SU-DHL-6 (cell line): Measurements from ENCODE around the gene DBN1.

Source experiments
- H2AFZ ChIP-seq: fragments of 200-600 bp; sonication (generic); 2 replicates; pipeline ENCODE4 v1.6.1; 2014; ENCODE audit warnings: low read depth, mild to moderate bottlenecking, moderate library complexity, mixed read lengths, antibody characterized with exemption, low read length; ENCODE audit not compliant: severe bottlenecking
- H3F3A ChIP-seq: fragments of 200-600 bp; shearing (Covaris generic); 2 replicates; pipeline ENCODE4 v1.6.0; 2016; ENCODE audit warnings: antibody characterized with exemption, mild to moderate bottlenecking; ENCODE audit not compliant: insufficient read depth
- H3K27ac ChIP-seq: fragments of 200-600 bp; sonication (generic); 2 replicates; pipeline ENCODE4 v1.5.1; 2016; ENCODE audit warnings: low read depth, mild to moderate bottlenecking, low read length, moderate library complexity, mixed read lengths
- H3K27me3 ChIP-seq: fragments of 200-600 bp; sonication (generic), shearing (Covaris generic); 2 replicates; pipeline ENCODE4 v1.6.0; 2014; ENCODE audit warnings: mild to moderate bottlenecking, low read length
- H3K36me3 ChIP-seq: fragments of 200-600 bp; sonication (generic); 2 replicates; pipeline ENCODE4 v1.6.1; 2014; ENCODE audit warnings: mild to moderate bottlenecking, low read length, mixed read lengths
- H3K4me2 ChIP-seq: fragments of 300-600, 200-600 bp; shearing (Covaris generic), sonication (generic); 2 replicates; pipeline ENCODE4 v1.6.0; 2014; ENCODE audit warnings: low read length, low read depth, mild to moderate bottlenecking; ENCODE audit not compliant: poor library complexity, severe bottlenecking
- H3K4me3 ChIP-seq: fragments of 200-600 bp; sonication (generic); 2 replicates; pipeline ENCODE4 v1.5.1; 2014; ENCODE audit warnings: antibody characterized with exemption, low read length, mild to moderate bottlenecking, mixed read lengths; ENCODE audit not compliant: insufficient read depth, poor library complexity, severe bottlenecking
- H3K79me2 ChIP-seq: fragments of 200-600 bp; sonication (generic); 2 replicates; pipeline ENCODE4 v1.6.1; 2014; ENCODE audit warnings: mild to moderate bottlenecking, low read length, moderate library complexity; ENCODE audit not compliant: insufficient read depth
- H3K9ac ChIP-seq: fragments of 200-600 bp; sonication (generic); 2 replicates; pipeline ENCODE4 v1.7.0; 2014; ENCODE audit warnings: mild to moderate bottlenecking, low read length
- H3K9me2 ChIP-seq: fragments of 200-600 bp; sonication (generic); replicated peaks from 2 replicates; pipeline ENCODE4 v1.6.1; 2014; ENCODE audit warnings: low read length; ENCODE audit not compliant: insufficient read depth
- H3K9me3 ChIP-seq: fragments of 200-600 bp; sonication (generic); 2 replicates; pipeline ENCODE4 v1.6.1; 2014; ENCODE audit warnings: low read length, mixed read lengths; ENCODE audit not compliant: insufficient read depth
- H4K20me1 ChIP-seq: fragments of 200-600 bp; sonication (generic); 2 replicates; pipeline ENCODE4 v1.6.1; 2014; ENCODE audit warnings: low read depth, mild to moderate bottlenecking, antibody characterized with exemption, low read length, moderate library complexity, mixed read lengths
- EZH2phosphoT487 ChIP-seq: fragments of 200-600 bp; sonication (generic), shearing (Covaris generic); conservative IDR thresholded peaks from 2 replicates; pipeline ENCODE4 v1.6.1; 2018; ENCODE audit warnings: mild to moderate bottlenecking, antibody characterized with exemption, low read length, moderate library complexity, mixed read lengths
- TF ChIP-seq, protein P1 (sequence below): fragments of 200-600 bp; sonication (generic); IDR thresholded peaks from one replicate; pipeline ENCODE4 v1.5.1; 2017; ENCODE audit warnings: antibody characterized with exemption, mild to moderate bottlenecking, low read length, moderate library complexity; ENCODE audit not compliant: insufficient read depth, poor library complexity, severe bottlenecking

The DBN1 gene

DNA sequence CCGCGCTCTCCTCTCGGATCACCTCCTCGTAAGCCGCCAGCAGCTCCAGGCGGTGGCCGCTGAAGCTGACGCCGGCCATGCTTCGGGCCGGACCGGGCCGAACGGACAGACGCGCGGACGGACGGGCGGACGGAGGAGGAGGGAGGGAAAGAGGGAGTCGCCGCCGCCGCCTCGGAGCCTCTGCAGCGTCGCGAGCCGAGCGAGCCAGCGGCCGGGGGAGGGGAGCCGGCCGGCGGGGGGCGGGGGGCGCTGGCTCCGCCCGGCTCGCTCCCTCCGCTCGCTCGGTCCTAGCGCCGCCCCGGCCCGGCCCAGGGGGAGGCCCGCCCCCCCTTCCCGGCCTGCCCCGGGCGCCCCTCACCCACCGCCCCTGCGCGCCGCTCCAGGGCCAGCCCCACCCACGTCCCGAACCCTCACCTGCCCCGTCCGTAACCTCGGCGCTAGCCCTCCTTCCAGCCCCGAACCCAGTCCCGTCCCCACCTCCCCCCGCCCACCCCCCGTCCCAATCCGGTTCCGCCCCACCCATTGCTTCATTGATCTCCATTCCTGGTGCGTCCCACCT is at the start of gene DBN1:
Gene DBN1 (minus strand): TSS at position 192 of the 559 bp plus-strand sequence. CDS start 113 bp downstream, at position 79.
- Histone ChIP-seq H3K27me3 (no peaks in the 10 kb centered on the region), H3K4me3 (peak within 1 kb of the TSS; percentile 75), H3F3A (no peaks in the 10 kb centered on the region; the same call in 1 of the 2 replicates), H3K79me2 (peaks cover 13% of the 10 kb centered on the region), H3K4me2 (peak within 1 kb of the TSS; percentile 78), H3K36me3 (no peaks in the 10 kb centered on the region), H3K9me2 (no peaks in the 10 kb centered on the region), H2AFZ (peak within 1 kb of the TSS; percentile 16), H3K27ac (peak within 1 kb of the TSS; percentile 61), H4K20me1 (no peaks in the 10 kb centered on the region), H3K9ac (peak within 1 kb of the TSS; percentile 77), H3K9me3 (no peaks in the 10 kb centered on the region)
- no peak for TF ChIP-seq EZH2phosphoT487
- TF ChIP-seq, protein P1, sequence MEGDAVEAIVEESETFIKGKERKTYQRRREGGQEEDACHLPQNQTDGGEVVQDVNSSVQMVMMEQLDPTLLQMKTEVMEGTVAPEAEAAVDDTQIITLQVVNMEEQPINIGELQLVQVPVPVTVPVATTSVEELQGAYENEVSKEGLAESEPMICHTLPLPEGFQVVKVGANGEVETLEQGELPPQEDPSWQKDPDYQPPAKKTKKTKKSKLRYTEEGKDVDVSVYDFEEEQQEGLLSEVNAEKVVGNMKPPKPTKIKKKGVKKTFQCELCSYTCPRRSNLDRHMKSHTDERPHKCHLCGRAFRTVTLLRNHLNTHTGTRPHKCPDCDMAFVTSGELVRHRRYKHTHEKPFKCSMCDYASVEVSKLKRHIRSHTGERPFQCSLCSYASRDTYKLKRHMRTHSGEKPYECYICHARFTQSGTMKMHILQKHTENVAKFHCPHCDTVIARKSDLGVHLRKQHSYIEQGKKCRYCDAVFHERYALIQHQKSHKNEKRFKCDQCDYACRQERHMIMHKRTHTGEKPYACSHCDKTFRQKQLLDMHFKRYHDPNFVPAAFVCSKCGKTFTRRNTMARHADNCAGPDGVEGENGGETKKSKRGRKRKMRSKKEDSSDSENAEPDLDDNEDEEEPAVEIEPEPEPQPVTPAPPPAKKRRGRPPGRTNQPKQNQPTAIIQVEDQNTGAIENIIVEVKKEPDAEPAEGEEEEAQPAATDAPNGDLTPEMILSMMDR = no peak

DNA sequence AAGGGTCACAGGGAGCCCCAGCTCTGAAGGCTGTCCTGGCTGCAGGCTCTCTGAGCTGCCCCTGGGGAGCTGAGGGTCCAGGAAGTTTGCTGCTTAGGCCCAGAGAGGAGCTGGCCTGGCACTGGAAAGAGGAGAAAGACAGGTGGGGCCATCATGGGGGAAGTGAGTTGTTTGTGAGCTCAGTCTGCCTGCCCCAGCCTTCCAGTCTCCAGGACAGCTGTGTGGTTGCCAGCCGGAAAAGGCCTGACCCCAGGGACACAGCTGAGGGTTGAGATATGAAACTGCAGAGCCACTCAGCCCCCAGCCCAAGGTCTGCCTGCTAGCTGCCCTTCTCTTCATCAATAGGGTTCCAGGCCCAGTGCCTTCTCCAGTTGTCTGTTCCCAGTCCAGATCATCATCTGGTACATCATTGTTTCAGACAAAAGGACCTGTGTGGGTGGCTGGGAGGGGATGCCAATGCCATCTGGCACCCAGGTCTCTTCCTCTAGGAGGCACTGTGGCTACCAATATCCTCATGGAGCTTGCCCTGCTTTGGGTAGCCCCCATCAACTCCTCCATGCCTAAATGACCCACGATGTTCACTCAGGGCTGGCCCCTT is 47.6 kb upstream of the DBN1 start:
- no peaks in the 10 kb centered on the region for H3K9me2 ChIP-seq
- no peak overlapping the region for H3K27ac ChIP-seq
- H3K9ac ChIP-seq = no peak overlapping the region
- H3K9me3 ChIP-seq = no peaks in the 10 kb centered on the region
- H3K4me2 ChIP-seq = no peak overlapping the region
- TF ChIP-seq, protein P1 = no peak
- TF ChIP-seq EZH2phosphoT487 = no peak
- no peak overlapping the region for H2AFZ ChIP-seq
- no peak overlapping the region for H3K4me3 ChIP-seq
- no peaks in the 10 kb centered on the region for H3K27me3 ChIP-seq
- no peaks in the 10 kb centered on the region for H4K20me1 ChIP-seq
- H3K79me2 ChIP-seq = peaks cover 7% of the 10 kb centered on the region
- H3K36me3 ChIP-seq = no peaks in the 10 kb centered on the region
- H3F3A ChIP-seq = no peaks in the 10 kb centered on the region

DNA sequence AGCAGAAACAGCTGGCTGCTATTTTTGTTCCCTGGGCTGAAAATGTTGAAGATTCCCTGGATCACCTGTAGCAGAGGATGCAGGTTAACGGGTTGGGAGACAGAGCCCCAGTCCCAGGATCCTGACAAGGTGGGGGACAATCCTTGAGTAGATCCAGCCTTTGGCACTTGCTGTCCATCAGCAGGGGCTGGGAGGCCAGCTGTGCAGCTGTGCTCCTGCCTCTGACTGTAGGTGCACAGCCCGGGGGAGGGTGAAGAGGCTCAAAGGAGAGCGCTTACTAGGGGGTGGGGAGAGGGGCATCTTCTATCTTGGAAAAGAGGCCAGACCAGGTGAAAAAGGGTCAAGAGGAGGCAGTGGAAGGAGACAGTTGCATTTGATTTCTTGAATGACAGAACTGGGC is 46.8 kb upstream of the DBN1 start:
- H3K9me3 ChIP-seq = no peaks in the 10 kb centered on the region
- H3K79me2 ChIP-seq = peaks cover 15% of the 10 kb centered on the region
- H3K4me3 ChIP-seq = no peak overlapping the region
- H3K9me2 ChIP-seq = no peaks in the 10 kb centered on the region
- H3K36me3 ChIP-seq = 0 out of 2 replicates have a peak, but pooled peaks cover 4% of the 10 kb centered on the region
- no peaks in the 10 kb centered on the region for H3F3A ChIP-seq
- H3K27ac ChIP-seq = no peak overlapping the region
- no peak overlapping the region for H3K4me2 ChIP-seq
- no peak overlapping the region for H3K9ac ChIP-seq
- TF ChIP-seq EZH2phosphoT487 = no peak
- TF ChIP-seq, protein P1 = no peak
- no peaks in the 10 kb centered on the region for H4K20me1 ChIP-seq
- no peaks in the 10 kb centered on the region for H3K27me3 ChIP-seq
- H2AFZ ChIP-seq = no peak overlapping the region
